ENCODE results near the gene DOK4.

DOK4 gene

DNA sequence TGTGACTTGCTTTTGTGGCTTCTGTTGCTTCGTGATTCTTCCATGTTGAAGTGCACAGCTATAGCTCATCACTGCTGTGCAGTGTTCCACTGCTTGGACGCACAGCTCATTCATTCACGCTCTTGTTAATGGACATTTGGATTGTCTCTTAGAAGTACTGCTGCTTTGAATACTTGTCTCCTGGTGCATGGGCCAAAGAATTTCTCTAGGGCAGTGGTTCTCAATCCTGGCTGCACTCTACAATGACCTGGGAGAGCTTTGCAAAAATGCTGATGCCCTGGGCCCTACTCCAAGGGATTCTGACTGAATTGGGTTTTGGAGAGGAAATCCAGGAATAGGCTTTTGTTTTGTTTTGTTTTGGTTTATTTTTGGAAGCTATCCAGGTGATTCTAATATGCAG lies 61.7 kb downstream of the DOK4 start:
- DNase-seq (ENCODE audit: low read depth): no peak
- TF ChIP-seq, protein P1, sequence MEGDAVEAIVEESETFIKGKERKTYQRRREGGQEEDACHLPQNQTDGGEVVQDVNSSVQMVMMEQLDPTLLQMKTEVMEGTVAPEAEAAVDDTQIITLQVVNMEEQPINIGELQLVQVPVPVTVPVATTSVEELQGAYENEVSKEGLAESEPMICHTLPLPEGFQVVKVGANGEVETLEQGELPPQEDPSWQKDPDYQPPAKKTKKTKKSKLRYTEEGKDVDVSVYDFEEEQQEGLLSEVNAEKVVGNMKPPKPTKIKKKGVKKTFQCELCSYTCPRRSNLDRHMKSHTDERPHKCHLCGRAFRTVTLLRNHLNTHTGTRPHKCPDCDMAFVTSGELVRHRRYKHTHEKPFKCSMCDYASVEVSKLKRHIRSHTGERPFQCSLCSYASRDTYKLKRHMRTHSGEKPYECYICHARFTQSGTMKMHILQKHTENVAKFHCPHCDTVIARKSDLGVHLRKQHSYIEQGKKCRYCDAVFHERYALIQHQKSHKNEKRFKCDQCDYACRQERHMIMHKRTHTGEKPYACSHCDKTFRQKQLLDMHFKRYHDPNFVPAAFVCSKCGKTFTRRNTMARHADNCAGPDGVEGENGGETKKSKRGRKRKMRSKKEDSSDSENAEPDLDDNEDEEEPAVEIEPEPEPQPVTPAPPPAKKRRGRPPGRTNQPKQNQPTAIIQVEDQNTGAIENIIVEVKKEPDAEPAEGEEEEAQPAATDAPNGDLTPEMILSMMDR (IDR thresholded peaks at IDR 0.05; ENCODE audit: insufficient read depth, low read depth, low read length, missing control alignments): no peak
- no peak overlapping the region for H3K4me3 ChIP-seq (ENCODE audit: low read depth, low read length)

DNA sequence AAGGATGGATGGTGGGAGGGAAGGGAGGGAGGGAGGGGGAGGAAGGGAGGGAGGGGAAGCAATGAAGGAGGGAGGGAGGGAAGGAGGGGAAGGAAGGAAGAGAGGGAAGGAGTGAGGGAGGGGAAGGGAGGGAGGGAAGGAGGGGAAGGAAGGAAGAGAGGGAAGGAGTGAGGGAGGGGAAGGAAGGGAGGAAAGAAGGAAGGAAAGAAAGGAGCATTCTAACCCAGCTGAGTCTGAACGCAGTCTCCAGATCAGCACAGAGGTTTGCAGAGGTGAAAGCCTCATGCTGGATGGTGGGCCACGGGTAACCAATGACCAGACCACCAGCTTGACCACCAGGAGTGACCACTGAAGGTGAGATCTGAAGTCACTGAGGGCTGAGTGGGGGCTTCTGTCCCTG lies 63.1 kb downstream of the DOK4 start:
- no peak for DNase-seq (ENCODE audit: low read depth)
- H3K4me3 ChIP-seq (ENCODE audit: low read depth, low read length): no peak overlapping the region
- TF ChIP-seq, protein P1 (IDR thresholded peaks at IDR 0.05; ENCODE audit: insufficient read depth, low read depth, low read length, missing control alignments): no peak

DNA sequence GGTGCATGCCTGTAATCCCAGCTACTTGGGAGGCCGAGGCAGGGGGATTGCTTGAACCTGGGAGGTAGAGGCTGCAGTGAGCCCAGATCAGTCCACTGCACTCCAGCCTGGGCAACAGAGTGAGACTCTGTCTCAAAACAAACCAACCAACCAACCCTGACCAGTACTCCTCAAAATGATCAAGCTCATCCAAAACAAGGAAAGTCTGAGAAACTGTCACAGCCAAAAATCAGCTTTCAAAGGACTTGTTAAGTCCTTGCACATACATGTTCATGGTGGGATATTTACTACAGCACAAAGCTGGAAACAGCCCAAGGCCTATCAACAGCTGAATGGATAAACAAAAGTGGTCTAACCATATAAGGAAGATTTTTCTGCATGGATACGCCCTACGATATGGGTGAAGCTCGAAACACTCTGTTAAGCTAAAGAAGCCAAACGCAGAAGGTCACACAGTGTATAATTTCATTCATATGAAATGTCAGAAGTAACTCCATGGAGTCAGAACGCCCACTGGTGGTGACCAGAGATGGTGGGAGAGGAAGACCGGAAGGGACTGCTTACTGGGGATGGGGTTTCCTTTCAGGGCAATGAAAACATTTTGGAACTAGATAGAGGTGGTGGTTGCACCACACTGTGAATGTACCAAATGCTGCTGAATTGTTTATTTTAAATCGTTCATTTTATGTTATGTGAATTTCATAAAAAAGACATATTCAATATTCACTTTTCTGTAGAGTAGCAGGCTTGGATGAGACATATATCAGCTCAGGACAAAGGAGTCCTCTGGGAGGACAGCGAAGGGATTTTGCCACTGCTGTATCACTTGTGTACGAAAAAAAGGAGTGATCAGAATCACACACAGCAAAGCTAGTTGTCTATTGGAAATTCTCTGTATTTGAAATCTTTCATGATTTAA lies 64.0 kb downstream of the DOK4 start:
- DNase-seq (ENCODE audit: low read depth): peak; percentile 58
- no peak overlapping the region for H3K4me3 ChIP-seq (ENCODE audit: low read depth, low read length)
- TF ChIP-seq, protein P1 (IDR thresholded peaks at IDR 0.05; ENCODE audit: insufficient read depth, low read depth, low read length, missing control alignments): peak; percentile 64

All from GM12865 (cell line).